Measurements from ENCODE around the gene SCLY. TPM values are rescaled to one million over a fixed set of nuclear protein-coding genes. Genes with fewer than 3 reads are reported as not detected.

Gene SCLY
- total RNA-seq, 1 donor from 2014 or later = 21.5 TPM

DNA sequence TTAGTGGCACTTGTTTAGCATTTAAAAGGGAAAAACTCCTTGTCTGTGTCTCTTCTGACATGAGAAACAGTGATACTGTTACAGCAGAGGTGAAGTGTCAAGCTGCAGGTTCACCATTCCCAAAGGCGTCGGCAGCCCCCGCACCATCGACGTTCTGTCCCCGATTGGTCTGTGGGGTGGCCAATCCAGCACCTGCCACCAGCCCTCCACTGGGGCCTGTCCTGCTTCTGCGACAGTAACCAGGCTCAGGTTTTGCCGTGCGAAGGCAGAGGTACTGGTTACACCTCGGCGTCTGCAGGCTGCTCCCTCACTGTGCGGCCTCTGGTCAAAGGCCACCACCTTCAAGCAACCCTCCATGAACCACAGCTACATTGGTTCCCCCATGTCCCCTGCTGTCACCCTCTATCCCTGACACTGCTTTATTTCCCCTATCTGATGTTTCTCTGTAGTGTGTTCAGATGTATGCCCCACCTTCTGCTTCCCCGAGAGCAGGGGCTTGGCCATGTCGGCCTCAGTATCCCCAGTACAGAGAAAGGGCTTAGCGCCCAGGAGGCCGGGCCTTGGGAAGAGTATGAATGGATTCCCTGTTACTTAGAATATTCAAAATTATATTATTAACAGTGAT, 30.7 kb downstream of the SCLY start:
- Mint-ChIP-seq H3K27me3 (ENCODE audit: low read depth) (no peaks in the 10 kb centered on the region), H3K9me3 (no peaks in the 10 kb centered on the region), H3K36me3 (peaks cover 2% of the 10 kb centered on the region), H3K27ac (no peak overlapping the region), H3K4me1 (peaks cover 2% of the 10 kb centered on the region), H3K4me3 (no peak overlapping the region)
- DNase-seq (ENCODE audit: low spot score in 2 of 2, unreplicated experiment in 2 of 2) = no peak
- TF ChIP-seq, protein P1, sequence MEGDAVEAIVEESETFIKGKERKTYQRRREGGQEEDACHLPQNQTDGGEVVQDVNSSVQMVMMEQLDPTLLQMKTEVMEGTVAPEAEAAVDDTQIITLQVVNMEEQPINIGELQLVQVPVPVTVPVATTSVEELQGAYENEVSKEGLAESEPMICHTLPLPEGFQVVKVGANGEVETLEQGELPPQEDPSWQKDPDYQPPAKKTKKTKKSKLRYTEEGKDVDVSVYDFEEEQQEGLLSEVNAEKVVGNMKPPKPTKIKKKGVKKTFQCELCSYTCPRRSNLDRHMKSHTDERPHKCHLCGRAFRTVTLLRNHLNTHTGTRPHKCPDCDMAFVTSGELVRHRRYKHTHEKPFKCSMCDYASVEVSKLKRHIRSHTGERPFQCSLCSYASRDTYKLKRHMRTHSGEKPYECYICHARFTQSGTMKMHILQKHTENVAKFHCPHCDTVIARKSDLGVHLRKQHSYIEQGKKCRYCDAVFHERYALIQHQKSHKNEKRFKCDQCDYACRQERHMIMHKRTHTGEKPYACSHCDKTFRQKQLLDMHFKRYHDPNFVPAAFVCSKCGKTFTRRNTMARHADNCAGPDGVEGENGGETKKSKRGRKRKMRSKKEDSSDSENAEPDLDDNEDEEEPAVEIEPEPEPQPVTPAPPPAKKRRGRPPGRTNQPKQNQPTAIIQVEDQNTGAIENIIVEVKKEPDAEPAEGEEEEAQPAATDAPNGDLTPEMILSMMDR (IDR thresholded peaks at IDR 0.05; ENCODE audit: unreplicated experiment) = no peak

DNA sequence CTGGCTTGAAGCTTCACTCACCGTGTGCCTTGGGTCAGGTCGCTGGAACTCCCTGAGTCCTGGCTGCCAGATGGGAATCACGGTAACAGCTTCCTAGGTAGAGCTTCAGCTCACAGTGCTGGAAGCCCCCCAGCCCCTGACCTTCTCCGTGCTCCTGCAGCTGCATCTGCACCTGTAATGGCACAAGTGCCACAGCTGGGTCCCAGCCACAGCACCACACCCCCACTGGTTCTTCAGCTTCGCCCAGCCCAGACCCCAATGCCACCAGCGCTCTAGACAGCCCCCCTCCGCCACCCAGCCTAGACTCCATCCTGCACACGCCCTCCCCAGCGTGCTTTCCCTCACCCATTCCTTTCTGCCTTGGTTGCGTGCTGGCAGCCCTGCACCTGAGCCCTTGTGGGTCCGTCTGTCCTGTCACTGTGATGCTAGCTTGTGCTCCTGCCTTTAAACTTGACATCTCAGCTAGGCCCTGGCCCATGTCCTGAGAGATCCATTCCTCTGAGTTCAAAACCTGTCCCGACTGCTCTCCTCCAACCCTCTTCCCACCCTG, 31.8 kb downstream of the SCLY start:
- H3K4me3 Mint-ChIP-seq = no peak overlapping the region
- peaks cover 2% of the 10 kb centered on the region for H3K36me3 Mint-ChIP-seq
- no peak for DNase-seq (ENCODE audit: low spot score in 2 of 2, unreplicated experiment in 2 of 2)
- no peaks in the 10 kb centered on the region for H3K27me3 Mint-ChIP-seq (ENCODE audit: low read depth)
- peaks cover 2% of the 10 kb centered on the region for H3K4me1 Mint-ChIP-seq
- H3K9me3 Mint-ChIP-seq = no peaks in the 10 kb centered on the region
- TF ChIP-seq, protein P1 (IDR thresholded peaks at IDR 0.05; ENCODE audit: unreplicated experiment) = no peak
- H3K27ac Mint-ChIP-seq = no peak overlapping the region

DNA sequence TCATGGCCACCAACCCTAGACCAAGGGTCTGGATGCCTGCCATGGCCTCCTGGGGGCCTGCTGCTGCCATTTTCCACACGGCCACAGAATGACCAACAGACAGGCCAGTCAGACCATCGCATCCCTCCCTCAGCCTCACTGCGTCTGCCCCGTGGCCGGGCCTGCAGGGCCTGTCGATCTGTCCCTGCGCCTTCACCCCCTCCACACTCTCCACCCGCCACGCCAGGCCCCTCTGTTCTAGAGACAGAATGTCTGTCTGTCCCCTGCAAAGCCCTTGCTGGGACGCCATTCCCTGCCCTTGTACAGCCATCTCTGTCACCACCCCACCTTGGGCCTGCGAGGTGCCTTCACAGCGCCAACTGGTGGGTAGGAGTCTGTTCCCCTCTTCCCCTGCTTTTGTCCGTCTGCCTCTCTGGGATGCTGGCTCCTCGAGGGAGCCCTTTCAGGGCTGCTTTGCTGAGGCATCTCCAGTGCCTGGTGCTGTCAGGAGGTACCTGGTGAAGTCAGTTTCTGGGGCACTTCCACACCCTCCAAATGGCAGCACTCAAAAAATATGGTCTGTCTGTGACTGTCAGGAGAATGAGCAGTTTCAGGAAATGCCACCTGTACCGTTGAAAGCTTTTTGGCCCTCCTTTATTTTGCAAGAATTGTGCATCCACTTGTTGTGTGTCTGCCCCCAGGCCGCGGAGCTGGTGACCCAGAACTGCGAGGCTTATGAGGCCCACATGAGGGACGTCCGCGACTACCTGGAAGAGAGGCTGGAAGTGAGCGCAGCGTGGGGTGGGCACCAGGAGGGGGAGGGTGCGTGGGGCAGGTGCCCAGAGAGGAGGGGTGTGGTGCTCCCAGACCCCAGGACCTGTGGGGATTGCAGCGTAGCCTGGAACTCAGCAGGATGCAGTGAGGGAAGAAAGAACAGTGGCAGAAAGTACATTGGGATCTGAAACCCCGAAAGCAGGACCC, 32.7 kb downstream of the SCLY start:
- no peak for DNase-seq (ENCODE audit: low spot score in 2 of 2, unreplicated experiment in 2 of 2)
- TF ChIP-seq, protein P1 (IDR thresholded peaks at IDR 0.05; ENCODE audit: unreplicated experiment) = no peak
- Mint-ChIP-seq H3K4me3 (no peak overlapping the region), H3K9me3 (no peaks in the 10 kb centered on the region), H3K27ac (no peak overlapping the region), H3K27me3 (ENCODE audit: low read depth) (no peaks in the 10 kb centered on the region), H3K36me3 (peaks cover 2% of the 10 kb centered on the region), H3K4me1 (peaks cover 2% of the 10 kb centered on the region)

DNA sequence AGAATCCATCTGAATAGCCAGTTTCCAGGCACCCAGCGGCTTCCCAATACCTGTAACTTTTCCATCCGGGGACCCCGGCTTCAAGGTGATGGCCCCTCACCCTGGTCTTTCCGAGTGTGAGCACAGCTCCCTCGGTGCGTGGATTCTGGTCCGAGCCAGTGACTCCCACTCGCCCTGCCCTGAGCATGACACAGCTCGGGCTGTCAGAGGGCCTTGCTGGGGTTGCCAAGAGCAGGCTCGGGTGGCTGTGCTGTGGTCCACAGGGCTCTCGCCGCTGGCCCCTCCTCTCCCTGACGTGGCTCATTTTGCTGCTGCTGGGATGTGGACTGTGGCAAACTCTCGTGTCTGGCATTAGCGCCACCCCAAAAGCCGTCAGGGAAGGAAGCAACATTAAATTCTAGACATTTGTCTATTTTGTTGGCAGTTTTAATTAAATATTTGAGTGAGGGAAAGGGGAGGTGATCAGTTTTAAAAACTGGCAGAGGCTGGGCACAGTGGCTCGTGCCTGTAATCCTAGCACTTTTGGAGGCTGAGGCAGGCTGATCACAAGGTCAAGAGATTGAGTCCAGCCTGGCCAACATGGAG, 33.7 kb downstream of the SCLY start:
- H3K9me3 Mint-ChIP-seq = no peaks in the 10 kb centered on the region
- no peaks in the 10 kb centered on the region for H3K27me3 Mint-ChIP-seq (ENCODE audit: low read depth)
- H3K36me3 Mint-ChIP-seq = peaks cover 1% of the 10 kb centered on the region
- peaks cover 2% of the 10 kb centered on the region for H3K4me1 Mint-ChIP-seq
- no peak overlapping the region for H3K4me3 Mint-ChIP-seq
- no peak for DNase-seq (ENCODE audit: low spot score in 2 of 2, unreplicated experiment in 2 of 2)
- H3K27ac Mint-ChIP-seq = no peak overlapping the region
- TF ChIP-seq, protein P1 (IDR thresholded peaks at IDR 0.05; ENCODE audit: unreplicated experiment) = no peak

DNA sequence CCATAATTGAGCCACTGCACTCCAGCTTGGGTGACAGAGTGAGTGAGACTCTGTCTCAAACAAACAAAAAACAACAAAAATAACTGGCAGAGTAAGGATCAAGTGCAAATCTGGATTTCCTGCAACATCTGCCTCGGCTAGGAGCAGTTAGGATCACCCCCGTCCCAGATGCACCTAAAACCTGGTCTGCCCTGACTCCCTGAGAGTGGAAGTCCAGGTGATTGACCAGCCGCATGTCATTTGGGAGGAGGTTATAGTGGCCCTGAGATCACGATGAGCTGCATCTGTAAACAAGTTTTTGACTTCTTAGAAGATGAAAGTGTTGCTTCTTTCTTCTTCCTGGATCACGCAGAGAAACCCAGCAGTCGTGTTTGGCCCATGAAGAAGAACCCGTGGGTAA, 34.3 kb downstream of the SCLY start:
- Mint-ChIP-seq H3K36me3 (peaks cover 1% of the 10 kb centered on the region), H3K4me3 (no peak overlapping the region), H3K9me3 (no peaks in the 10 kb centered on the region), H3K4me1 (peaks cover 2% of the 10 kb centered on the region), H3K27ac (no peak overlapping the region), H3K27me3 (ENCODE audit: low read depth) (no peaks in the 10 kb centered on the region)
- TF ChIP-seq, protein P1 (IDR thresholded peaks at IDR 0.05; ENCODE audit: unreplicated experiment) = no peak
- DNase-seq (ENCODE audit: low spot score in 2 of 2, unreplicated experiment in 2 of 2) = no peak

Measured in mesothelial cell of epicardium (in vitro differentiated cells).